NCI-H748 (cell line): ENCODE data around the gene MAPK11.

Experiments used
- DNase-seq: peaks from one replicate; lab custom pipeline; 2025; ENCODE audit not compliant: unreplicated experiment; lab: John Stamatoyannopoulos, UW

Gene MAPK11

GRCh38 chr22:50262973-50263617 is 7.1 kb downstream of the MAPK11 start:
- DNase-seq = no peak

GRCh38 chr22:50262460-50262911 is 7.7 kb downstream of the MAPK11 start:
- no peak for DNase-seq

GRCh38 chr22:50261615-50262459 is 8.3 kb downstream of the MAPK11 start, which contains the start of gene MAPK12:
Gene MAPK12, minus strand, starts transcription at chr22:50261683. Its CDS starts 174 bp downstream, at chr22:50261509.
- peak; percentile 68 for DNase-seq

GRCh38 chr22:50260801-50261614 is 9.2 kb downstream of the MAPK11 start:
- DNase-seq = peak; percentile 75

- DNase-seq = no peak
These were observed 9.8 kb downstream of the MAPK11 start for GRCh38 chr22:50260434-50260800.

- no peak for DNase-seq
These were observed 10.9 kb downstream of the MAPK11 start for GRCh38 chr22:50259302-50259701.

- DNase-seq = no peak
These were observed 11.6 kb downstream of the MAPK11 start for GRCh38 chr22:50258361-50259292.

GRCh38 chr22:50257451-50258360 is 12.5 kb downstream of the MAPK11 start:
- no peak for DNase-seq

- DNase-seq = no peak
These were observed 13.1 kb downstream of the MAPK11 start for GRCh38 chr22:50257041-50257440.

- no peak for DNase-seq
These were observed 13.8 kb downstream of the MAPK11 start for GRCh38 chr22:50256258-50256862.

GRCh38 chr22:50255607-50256006 is 14.6 kb downstream of the MAPK11 start:
- no peak for DNase-seq

GRCh38 chr22:50255099-50255498 is 15.1 kb downstream of the MAPK11 start:
- no peak for DNase-seq

GRCh38 chr22:50253941-50254340 is 16.2 kb downstream of the MAPK11 start:
- no peak for DNase-seq

- DNase-seq = no peak
These were observed 16.9 kb downstream of the MAPK11 start for GRCh38 chr22:50253046-50253915.

GRCh38 chr22:50252082-50253045 is 17.8 kb downstream of the MAPK11 start:
- peak; percentile 64 for DNase-seq

GRCh38 chr22:50251477-50252081 is 18.6 kb downstream of the MAPK11 start:
- no peak for DNase-seq
